HG03135 (cell line): ENCODE data around the gene VIPR2.

Experiments
- ATAC-seq: cut with Tn5 transposase; IDR thresholded peaks from one replicate; pipeline ENCODE4 v1.9.1; 2021; ENCODE audit warnings: mild to moderate bottlenecking, moderate library complexity; ENCODE audit not compliant: unreplicated experiment

The VIPR2 gene

DNA sequence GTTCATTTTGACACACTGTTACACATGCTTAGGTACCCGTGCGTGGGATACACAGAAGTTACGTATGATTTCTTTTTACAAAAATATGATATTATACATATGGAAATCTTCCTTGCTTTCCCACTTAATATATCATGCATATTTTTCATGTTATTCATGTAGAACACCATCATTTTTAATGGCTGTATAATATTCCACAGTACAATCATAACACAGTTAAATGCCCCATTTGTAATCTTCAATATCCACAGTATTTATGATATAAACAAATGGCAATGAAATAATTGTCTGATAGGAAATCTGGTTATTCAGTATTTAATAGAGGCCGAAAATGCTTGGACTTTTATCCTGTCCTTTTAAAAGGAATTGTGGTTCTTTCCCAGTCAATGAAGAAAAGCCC, 23.2 kb downstream of the VIPR2 start:
- no peak for ATAC-seq

DNA sequence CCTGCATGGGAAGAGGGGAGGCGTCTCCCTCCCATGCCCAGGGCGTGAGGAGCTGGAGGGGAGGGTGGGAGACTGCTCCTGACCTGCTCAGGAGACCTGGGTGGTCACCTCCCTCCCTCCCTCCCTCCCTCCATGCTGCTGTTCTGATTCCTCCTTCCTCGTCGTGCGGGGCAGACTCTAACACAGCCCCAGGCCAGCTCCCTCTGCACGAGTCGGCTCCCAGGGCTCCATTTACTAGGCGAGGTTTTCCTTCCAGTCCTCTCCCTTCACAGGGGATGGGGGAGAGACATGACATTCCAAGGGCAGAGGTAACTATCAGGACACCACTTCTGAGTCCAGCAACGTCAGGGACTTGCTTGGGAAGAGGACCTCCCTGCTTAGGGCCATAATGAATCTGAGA, 23.6 kb downstream of the VIPR2 start:
- ATAC-seq, result no peak

DNA sequence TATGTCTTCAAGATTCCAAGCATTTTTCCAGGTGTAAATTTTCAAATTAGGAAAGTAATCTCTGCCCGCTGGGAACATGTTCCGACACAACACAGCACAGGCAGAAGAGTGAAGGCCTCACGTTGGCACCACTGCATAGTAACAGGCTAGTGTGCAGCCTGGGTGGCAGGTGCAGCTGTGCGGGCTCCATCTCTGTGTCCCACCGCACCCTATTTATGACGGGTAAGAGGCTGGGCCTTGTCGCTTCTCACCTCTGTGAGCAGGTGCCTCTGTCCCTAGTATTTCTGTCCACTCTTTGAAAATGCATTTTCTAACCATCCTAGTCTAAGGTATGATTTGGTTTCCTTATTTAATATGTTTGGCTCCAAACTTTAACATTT, 24.1 kb downstream of the VIPR2 start:
- ATAC-seq, result no peak

DNA sequence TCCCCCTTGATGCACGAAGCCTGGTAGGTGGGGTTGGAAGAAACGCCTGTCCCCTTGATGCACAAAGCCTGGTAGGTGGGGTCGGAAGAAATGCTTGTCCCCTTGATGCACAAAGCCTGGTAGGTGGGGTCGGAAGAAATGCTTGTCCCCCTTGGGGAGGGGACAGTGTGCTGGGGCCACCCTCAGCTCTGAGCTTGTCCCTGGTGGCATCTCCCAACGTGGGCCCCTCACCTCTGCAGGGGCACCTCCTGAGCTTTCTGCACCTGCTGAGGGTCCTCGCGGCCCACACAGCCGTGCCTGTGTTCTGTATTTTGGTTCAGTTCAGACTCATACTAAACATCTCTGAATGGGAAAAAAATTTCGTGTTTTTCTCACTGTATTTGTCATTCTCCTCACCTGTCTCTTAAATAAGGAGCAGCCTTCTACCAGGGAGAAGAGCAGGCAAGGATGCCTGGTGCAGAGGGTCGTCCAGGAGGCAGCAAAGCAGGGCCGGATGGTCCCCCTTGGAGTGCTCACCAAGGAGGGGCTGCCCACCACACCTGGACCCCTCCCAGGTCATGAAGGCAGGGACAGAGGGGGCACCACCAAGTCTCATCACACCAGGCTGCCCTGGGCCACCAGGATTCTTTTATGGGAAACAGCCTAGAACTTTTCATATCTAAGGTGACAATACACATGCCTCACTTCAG, 24.7 kb downstream of the VIPR2 start:
- ATAC-seq, result no peak

DNA sequence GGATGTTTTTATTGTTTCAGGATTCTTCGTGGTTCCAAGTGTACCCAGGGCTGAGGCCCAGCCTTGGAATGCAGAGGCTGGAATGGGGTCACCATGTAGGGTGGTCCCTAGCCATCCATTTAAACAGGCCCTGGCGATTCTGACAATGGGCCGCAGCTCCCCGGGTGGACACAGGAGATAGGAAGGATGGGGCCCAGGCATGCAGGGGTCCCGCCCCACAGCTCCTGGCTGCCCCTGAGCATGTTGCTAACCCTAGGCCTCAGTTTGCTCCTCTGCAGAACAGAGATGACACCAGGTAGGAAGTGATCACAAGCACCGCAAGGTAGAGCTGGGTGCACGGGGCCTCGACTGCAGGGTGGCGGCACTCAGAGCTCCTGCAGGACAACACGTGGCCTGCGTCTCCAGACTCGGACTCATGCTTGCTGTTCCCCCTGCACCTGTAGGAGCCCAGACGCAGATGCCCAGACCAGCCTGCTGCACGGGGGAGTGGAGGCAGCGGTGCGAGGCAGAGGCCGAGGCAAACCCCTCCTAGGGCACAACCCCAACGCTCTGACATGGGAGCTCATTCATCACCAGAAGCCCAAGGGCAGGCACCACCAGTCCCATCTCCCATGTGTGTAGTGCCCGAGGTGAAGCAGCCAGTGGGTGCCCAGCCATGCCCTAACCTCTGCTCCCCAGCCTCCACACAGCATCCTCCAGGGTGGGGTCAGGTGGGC, 25.5 kb downstream of the VIPR2 start:
- no peak for ATAC-seq

DNA sequence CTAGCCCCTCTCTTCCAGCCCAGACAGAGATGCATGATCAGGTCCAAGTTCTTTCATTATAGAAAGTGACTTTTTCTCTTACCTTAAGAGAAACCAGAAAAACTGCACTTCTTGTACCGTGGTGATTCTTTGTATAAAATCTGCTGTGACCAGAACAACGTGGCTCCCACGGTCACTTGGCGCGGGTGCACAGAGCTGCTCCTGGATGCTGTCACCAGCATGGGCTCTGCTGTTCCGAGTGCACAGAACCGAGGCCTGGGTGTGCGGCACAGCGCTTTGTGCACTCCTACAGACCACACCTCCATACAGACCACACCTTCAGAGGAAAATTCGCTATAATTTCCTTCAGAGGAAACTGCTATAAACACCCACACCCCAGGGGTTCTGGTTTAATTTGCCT, 26.0 kb downstream of the VIPR2 start:
- no peak for ATAC-seq

DNA sequence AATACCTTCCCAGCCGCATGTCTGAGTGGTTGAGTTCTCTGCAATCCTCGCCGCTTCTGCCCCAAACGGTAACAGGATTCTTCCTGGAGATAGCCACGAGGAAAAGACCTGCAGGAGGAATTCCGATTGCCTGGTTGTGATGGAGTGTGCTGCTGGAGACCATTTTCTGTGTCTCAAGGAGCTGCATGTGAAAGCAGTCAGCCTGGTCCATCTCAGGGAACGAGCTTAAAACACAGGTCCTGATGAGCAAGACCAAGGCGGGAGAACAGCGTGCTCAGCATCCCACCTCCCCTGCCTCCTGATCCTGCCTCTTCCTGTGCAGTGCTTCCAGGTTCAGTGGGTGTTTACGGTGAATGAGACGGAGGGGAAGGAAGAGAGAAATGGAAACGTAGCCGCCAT, 26.5 kb downstream of the VIPR2 start:
- ATAC-seq, result no peak

DNA sequence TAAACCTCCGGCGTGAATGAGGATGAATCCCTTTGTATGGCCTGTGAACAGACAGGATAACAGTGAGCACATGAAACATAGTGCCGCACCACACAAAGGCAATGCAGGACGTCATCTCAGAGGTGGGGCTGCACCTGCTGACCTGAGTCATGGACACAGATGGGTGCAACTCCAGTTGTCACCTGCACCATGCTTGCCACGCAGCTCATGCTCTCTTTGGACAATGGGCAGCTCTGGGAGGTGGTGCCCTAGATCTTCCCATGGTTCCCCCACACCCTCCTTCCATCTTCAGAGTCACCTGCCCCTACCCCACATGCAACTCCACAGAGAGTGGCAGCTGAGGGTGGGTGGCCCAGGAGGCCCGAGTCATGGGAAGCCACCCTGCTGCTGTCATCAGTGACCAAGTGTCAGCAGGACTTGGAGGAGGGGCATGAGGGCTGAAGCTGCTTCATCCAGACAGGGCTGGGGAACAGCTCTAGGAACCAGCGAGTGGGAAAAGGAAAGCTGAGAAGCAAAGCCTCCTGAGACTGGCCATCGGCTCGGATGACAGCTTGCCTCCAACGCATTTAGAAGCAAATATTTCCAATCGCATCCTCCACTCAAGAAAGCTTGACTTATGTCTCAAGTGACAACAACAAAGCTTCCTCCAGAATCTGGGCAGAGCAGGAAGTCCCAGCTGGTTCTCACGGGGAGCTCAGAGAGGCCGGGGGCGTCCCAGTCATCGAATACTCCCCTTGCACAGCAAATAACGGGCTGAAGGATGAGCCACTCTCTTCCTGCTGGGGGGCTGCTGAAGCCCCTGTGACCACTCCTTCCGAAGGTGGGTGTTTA, 27.1 kb downstream of the VIPR2 start:
- no peak for ATAC-seq

DNA sequence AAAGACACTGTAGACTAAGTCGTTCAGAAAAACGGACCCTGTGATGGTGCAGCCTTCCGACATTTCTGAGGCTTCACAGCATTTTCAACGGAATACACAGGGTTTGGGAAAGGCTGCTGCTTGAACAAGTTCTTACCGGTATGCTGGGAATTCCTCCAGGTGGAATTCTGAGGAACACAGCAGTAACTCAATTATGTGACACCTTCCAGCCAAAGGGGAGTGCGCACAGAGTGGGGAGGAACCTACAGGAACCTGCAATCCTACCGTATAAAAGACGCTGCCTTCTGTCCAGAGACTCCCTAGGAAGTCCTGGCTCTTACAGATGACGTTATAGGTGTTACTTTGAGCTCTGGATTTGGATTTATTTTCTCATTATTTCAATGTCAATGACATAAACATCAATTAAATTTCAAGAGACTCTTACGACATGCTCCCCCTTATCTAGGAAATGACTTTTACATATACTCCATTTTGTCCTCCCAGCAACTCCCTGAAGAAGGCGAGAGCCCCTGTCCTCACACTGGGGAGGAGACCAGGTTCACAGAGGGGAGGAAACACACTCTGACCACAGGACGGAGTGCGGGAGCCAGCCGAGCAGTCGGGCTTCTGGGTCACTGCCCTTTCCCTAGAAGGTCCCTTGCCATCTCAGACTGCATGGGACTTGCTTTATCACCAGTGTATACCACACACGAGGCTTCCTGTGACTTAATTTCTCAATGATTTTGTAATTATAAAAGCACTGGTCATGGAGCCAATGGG, 27.9 kb downstream of the VIPR2 start:
- ATAC-seq, result no peak

DNA sequence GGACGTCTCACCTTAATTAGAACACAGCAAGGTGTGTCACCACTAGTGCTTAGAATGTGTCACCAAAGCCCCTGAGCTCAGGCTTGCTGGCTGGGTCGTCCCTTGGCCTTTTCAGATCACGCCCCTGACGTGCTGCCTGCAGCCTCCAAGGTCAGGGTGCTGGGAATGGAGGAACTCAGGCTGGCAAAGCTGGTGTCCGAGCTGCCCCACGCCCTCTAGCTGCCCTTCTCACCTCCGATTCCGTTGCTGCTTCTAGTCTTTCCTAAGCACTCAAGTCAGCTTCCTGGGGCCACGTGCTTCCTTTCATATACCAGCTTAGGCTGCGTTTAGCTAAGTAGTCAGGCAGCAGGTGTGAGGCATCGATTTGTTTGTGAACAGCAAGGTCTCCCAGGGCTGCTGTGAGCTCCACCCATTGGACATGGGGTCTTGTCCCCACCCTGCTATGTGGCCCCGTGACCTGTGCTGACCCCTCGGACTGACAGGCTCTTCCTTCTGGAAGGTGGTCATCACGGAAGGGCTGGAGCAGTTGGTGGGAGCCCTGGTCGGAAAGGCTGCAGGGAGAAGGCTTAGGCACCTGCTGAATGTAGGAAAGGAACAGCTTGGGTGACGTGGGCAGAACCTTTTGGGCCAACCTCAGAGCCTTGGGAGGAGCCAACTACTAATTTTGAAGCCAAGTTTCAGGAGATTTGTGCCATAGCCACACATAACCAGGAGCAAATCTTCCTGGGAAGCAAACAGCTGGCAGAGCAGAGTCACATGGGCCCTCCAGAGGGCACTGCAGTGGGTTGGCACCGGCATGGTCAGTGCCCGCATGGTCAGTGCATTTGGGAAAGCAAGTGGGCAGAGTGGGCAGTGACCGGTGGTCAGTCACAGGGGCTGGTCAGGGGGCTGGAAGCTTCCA, 28.8 kb downstream of the VIPR2 start:
- ATAC-seq, result no peak

DNA sequence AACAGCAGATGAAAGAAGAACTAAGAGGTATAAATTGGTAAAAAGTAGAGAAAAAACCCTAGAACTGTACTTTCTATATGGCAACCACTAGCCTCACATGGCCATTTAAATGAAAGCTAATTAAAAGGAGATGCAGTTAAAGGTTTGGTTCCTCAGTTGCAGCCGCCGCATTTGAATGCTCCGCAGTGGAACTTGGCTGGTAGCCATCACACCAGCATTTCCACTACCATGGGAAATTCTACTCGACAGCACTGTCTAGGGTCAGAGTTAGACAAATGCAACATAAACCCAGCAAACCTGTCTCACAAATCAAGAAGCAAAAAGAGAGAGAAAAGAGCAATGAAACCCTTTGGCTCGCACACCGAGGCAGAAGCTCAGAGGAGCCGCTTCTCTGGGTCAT, 29.7 kb downstream of the VIPR2 start:
- ATAC-seq, result no peak

DNA sequence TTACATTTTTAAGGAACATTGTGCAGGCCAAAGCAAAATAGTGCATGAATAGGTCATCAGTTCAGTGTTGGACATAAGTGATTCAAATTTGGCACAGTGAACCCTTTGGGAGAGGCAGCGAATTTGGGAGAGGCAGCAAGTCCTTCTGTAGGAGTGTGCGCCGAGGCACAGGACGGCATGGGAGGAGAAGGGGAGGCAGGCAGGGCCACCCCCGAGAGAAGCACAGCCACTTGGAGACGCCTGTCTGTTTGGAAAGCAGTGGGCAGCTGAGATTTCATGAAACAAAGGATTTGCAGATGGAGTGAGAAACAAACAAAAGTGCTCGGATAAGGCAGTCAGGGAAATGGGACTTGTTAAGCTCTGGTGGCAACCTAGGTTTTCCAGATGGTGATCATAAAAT, 30.6 kb downstream of the VIPR2 start:
- no peak for ATAC-seq

DNA sequence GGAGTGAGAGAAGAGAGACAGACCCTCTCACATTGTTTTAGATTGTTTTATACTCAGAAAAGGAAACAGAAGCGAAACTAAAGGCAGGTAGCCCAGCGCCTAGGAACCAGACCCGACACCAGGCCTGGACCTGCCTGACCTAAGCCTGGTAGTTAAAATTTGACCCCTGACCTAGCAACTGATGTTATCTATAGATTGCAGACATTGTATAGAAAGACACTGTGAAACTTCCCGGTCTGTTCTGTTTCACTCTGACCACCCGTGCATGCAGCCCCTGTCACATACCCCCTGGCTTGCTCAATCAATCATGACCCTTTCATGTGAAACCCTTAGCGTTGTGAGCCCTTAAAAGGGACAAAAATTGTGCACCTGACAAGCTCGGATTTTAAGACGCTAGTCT, 31.6 kb downstream of the VIPR2 start:
- ATAC-seq, result no peak

DNA sequence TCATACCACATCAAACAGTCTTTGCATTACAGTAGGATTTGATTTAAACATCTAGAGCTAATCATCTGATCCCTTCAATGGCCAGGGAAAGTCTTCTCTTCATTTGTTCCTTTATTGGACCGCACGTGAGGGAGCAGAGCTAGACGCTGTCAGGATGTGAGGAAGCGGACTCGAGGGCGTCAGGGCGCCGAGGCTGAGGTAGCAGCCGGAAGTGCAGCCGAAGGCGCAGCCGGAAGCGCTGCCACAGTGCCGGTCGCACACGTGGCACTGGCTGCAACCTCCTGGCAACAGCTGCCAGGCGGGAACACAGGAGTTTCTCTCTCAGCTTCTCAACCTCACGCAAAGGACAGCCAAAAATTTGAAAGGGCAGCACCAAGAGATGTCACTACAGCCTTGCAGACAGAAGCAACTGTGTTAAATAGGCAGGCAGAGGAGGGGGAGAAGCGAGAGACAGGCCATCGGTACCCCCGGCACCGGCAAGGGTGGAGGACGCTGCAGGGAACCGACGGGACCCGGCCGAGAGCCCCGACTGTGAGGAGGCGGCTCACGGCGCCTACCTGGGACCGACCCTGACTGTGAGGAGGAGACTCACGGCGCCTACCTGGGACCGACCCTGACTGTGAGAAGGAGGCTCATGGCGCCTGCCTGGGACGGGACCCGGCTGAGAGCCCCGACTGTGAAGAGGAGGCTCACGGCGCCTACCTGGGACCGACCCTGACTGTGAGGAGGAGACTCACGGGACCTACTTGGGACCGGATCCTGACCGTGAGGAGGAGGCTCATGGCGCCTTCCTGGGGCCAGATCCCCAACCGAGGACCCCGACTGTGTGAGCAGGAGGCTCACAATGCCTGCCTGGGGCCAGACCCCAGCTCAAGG, 32.3 kb downstream of the VIPR2 start:
- ATAC-seq, result no peak

DNA sequence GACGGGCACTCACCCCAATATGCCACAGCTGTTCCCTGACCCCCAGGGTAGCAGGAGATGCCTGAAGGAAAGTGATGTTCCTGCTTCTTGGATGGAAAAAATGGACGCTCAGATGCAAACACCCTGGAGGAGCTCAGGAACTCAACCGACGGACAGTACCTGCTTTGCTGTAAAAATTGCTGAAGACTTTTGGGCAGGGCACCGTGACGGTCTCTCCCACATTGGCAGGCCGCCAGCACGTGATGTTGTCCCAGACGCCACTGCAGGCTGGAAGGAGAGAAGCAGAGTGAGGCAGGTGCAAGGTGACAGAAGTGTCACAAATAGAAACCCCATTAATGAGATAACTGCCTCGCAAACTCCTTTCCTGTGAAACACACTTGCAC, 35.0 kb downstream of the VIPR2 start:
- no peak for ATAC-seq

DNA sequence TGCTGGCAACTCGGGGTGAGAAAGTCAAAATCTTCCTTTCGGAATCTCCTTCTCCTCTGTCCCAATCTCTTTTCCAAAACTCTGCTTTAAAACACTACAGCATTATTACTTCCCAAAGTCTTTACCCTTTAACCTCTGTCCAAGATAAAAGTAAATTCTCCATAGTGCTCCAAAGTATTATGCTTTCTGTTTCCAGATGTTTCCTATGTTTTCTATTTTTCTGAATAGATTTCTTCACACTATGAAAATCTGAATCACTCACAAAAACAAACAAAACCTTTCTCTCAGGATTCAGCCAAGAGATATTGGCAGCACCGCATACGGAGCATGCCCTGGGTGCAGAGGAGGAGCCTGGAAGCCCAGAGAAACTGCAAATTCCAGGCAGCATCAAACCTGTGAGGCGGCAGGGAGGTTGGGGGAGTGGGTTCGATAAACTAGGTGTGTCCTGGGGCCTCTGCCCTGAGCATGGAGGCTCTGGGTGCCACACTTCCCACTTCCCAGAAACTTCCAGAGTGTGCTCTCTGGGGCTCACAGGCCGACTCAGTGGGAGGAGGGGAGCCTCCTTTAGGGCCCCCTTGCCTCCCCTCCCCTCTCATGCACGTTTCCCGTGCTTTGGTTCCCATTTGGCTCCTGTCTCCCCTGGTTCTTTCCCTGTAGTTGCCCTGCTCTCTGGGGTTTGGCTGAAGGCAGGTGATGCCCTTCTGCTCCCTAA, 35.6 kb downstream of the VIPR2 start:
- ATAC-seq, result no peak

DNA sequence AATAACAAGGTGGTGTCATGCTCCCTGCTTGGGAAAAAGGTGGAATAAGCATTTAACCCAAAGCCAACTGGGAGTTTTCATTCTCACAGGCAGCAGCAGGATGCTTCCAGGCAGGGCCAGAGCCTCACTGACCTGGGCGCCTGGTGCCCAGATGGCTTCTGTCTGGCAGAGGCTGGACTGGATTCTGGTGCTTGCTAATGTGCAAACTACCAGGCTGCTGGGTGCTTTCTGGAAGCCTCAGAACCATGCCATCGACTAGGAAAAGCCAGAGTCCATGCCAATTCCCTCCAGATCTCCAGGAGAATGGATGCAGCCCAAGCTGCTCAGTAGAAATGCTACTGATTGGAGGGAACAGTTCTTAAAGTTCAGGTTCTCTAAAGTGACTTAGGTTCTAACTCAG, 36.2 kb downstream of the VIPR2 start:
- no peak for ATAC-seq

DNA sequence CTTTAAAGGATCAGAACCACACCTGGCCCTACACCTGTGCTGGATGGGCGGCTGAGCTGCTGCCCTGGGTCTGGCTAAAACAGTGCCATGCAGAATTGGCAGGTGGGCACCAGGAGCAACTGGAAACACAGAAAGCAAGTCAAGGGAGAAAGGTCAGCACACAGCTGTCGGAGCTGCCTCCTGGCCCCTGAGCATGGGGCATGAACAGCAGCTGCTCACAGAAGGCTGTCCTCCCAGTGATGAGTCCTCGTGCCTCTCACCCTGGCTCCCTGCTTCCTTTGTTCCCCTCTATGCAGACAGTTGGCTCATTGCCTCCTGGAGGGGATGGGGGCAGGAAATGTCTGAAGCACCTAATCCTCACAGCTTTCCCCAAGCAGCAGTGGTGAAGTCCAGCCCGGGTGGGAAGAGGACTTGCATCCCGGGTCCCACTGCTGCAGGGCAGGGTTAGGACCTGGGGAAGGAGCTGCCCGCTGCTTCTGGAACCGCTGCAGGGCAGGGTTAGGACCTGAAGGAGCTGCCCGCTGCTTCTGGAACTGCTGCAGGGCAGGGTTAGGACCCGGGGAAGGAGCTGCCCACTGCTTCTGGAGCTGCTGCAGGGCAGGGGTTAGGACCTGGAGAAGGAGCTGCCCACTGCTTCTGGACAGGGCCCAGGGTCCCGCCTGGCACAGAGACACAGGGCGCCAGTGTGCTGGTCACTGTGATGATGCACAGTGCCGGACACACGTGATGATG, 37.3 kb downstream of the VIPR2 start:
- no peak for ATAC-seq
